ENCODE data around the gene ATXN10.

DNA sequence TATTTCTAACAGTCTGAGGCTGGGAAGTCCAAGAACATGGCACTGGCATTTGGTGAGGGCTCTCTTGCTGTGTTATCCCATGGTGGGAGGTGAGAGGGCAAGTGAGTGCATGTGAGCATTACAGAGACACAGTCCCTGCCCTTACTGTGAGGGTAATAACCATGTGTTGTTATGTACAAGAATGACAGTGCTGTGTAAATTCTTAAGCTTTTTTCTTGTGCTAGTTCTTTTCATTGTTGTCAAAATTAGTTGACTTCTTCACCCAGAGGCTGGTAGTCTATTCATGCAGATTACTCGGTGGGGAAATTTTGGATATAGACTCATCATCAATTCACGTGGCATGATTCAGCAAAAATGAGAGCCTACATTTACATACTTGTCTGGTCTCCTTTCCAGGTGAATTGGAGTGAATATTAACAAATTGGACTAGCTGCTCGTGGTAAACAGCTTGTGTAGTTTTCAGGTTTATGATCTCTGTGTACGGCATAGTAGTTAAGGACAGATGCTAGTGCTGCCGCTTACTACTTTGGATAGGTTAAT lies 49.3 kb downstream of the ATXN10 start:
- TF ChIP-seq, protein P1, sequence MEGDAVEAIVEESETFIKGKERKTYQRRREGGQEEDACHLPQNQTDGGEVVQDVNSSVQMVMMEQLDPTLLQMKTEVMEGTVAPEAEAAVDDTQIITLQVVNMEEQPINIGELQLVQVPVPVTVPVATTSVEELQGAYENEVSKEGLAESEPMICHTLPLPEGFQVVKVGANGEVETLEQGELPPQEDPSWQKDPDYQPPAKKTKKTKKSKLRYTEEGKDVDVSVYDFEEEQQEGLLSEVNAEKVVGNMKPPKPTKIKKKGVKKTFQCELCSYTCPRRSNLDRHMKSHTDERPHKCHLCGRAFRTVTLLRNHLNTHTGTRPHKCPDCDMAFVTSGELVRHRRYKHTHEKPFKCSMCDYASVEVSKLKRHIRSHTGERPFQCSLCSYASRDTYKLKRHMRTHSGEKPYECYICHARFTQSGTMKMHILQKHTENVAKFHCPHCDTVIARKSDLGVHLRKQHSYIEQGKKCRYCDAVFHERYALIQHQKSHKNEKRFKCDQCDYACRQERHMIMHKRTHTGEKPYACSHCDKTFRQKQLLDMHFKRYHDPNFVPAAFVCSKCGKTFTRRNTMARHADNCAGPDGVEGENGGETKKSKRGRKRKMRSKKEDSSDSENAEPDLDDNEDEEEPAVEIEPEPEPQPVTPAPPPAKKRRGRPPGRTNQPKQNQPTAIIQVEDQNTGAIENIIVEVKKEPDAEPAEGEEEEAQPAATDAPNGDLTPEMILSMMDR (IDR thresholded peaks at IDR 0.05; ENCODE audit: insufficient read depth, low read length, poor library complexity, severe bottlenecking) = no peak
- TF ChIP-seq EZH2phosphoT487 (conservative IDR thresholded peaks at IDR 0.05; ENCODE audit: low read length) = no peak
